ENCODE results near the gene ALK. TPM values are rescaled to one million over a fixed set of nuclear protein-coding genes. Genes with fewer than 3 reads are reported as not detected.

The ALK gene
- total RNA-seq, 2 experiments from 2014 or later: not detected

GRCh38 chr2:29343830-29344229 is 577.6 kb downstream of the ALK start:
- no peaks in the 10 kb centered on the region for H3K36me3 Mint-ChIP-seq (ENCODE audit: low read depth)
- intact Hi-C loops (cut with micrococcal nuclease): no loop called here
- H3K4me1 Mint-ChIP-seq (ENCODE audit: low read depth): no peaks in the 10 kb centered on the region
- H3K4me3 Mint-ChIP-seq: no peak overlapping the region
- H3K27me3 Mint-ChIP-seq: peaks cover 9% of the 10 kb centered on the region
- ChIA-PET POLR2A (no interaction called here), CTCF (interaction anchor here (2.1 kb wide), 1 partner anchor 35 kb away, joined by 5 read pairs; no protein-coding TSS in a partner anchor)
- H3K9me3 Mint-ChIP-seq: no peaks in the 10 kb centered on the region
- ATAC-seq: no peak
- no peak for TF ChIP-seq CTCF (IDR thresholded peaks at IDR 0.05)
- no peak for DNase-seq
- no peak overlapping the region for H3K27ac Mint-ChIP-seq

- ChIA-PET CTCF (interaction anchor here (0.6 to 1.3 kb wide), 2 partner anchors 11 to 14 kb away, joined by 3 read pairs; no protein-coding TSS in a partner anchor), POLR2A (no interaction called here)
- no peaks in the 10 kb centered on the region for H3K27me3 Mint-ChIP-seq
- DNase-seq (no peak), ATAC-seq (no peak)
- TF ChIP-seq CTCF (IDR thresholded peaks at IDR 0.05): no peak
- H3K27ac Mint-ChIP-seq: no peak overlapping the region
- intact Hi-C loops (cut with micrococcal nuclease): no loop called here
- H3K4me1 Mint-ChIP-seq (ENCODE audit: low read depth): no peaks in the 10 kb centered on the region
- no peaks in the 10 kb centered on the region for H3K36me3 Mint-ChIP-seq (ENCODE audit: low read depth)
- no peak overlapping the region for H3K4me3 Mint-ChIP-seq
- no peaks in the 10 kb centered on the region for H3K9me3 Mint-ChIP-seq
These were observed 584.8 kb downstream of the ALK start for GRCh38 chr2:29336341-29337241.

- Mint-ChIP-seq H3K9me3 (no peaks in the 10 kb centered on the region), H3K27me3 (no peaks in the 10 kb centered on the region), H3K4me3 (no peak overlapping the region), H3K4me1 (ENCODE audit: low read depth) (no peaks in the 10 kb centered on the region), H3K27ac (no peak overlapping the region), H3K36me3 (ENCODE audit: low read depth) (no peaks in the 10 kb centered on the region)
- intact Hi-C loops (cut with micrococcal nuclease): no loop called here
- DNase-seq (no peak), ATAC-seq (no peak)
- ChIA-PET POLR2A (no interaction called here), CTCF (no interaction called here)
- no peak for TF ChIP-seq CTCF (IDR thresholded peaks at IDR 0.05)
These were observed 586.0 kb downstream of the ALK start for GRCh38 chr2:29335396-29335795.

GRCh38 chr2:29334706-29335105 is 586.7 kb downstream of the ALK start:
- intact Hi-C loops (cut with micrococcal nuclease): no loop called here
- ChIA-PET POLR2A (no interaction called here), CTCF (no interaction called here)
- Mint-ChIP-seq H3K36me3 (ENCODE audit: low read depth) (no peaks in the 10 kb centered on the region), H3K27me3 (no peaks in the 10 kb centered on the region), H3K4me1 (ENCODE audit: low read depth) (no peaks in the 10 kb centered on the region), H3K4me3 (no peak overlapping the region), H3K27ac (no peak overlapping the region), H3K9me3 (no peaks in the 10 kb centered on the region)
- TF ChIP-seq CTCF (IDR thresholded peaks at IDR 0.05): no peak
- ATAC-seq (no peak), DNase-seq (no peak)

- ChIA-PET CTCF (no interaction called here), POLR2A (no interaction called here)
- Mint-ChIP-seq H3K27ac (no peak overlapping the region), H3K4me1 (ENCODE audit: low read depth) (no peaks in the 10 kb centered on the region), H3K36me3 (ENCODE audit: low read depth) (no peaks in the 10 kb centered on the region), H3K9me3 (no peaks in the 10 kb centered on the region), H3K4me3 (no peak overlapping the region), H3K27me3 (no peaks in the 10 kb centered on the region)
- no peak for TF ChIP-seq CTCF (IDR thresholded peaks at IDR 0.05)
- intact Hi-C loops (cut with micrococcal nuclease): no loop called here
- DNase-seq: no peak
- no peak for ATAC-seq
These were observed 588.8 kb downstream of the ALK start for GRCh38 chr2:29332540-29332939.
